Parathyroid adenoma (tissue), 2 donors: ENCODE measurements around the gene DCLK1.

Experiments
- H2AFZ ChIP-seq: fragments of 300-600 bp; sonication (generic); one replicate; pipeline ENCODE4 v1.7.0; 2017; ENCODE audit warnings: antibody characterized with exemption, mild to moderate bottlenecking
- H3K27ac ChIP-seq: fragments of 300-600 bp; sonication (generic); one replicate; pipeline ENCODE4 v1.7.0; 2017
- H3K27me3 ChIP-seq: fragments of 300-600 bp; sonication (generic); one replicate; pipeline ENCODE4 v1.7.0; 2017; ENCODE audit warnings: low read length; ENCODE audit not compliant: control insufficient read depth, insufficient read depth
- H3K36me3 ChIP-seq: fragments of 300-600 bp; sonication (generic); one replicate; pipeline ENCODE4 v1.7.0; 2017; ENCODE audit warnings: low read length; ENCODE audit not compliant: control insufficient read depth, insufficient read depth
- H3K4me1 ChIP-seq: fragments of 300-600 bp; sonication (generic); one replicate; pipeline ENCODE4 v1.7.0; 2017; ENCODE audit warnings: control low read depth
- H3K4me2 ChIP-seq: fragments of 300-600 bp; sonication (generic); one replicate; pipeline ENCODE4 v1.7.0; 2017; ENCODE audit warnings: low read length
- H3K4me3 ChIP-seq: fragments of 300-600 bp; sonication (generic); one replicate; pipeline ENCODE4 v1.7.0; 2017; ENCODE audit warnings: low read depth, low read length
- H3K79me2 ChIP-seq: fragments of 300-600 bp; sonication (generic); one replicate; pipeline ENCODE4 v1.7.0; 2017; ENCODE audit warnings: control low read depth
- H3K9ac ChIP-seq: fragments of 300-600 bp; sonication (generic); one replicate; pipeline ENCODE4 v1.7.0; 2017; ENCODE audit warnings: mild to moderate bottlenecking
- H3K9me3 ChIP-seq: fragments of 300-600 bp; sonication (generic); one replicate; pipeline ENCODE4 v1.7.0; 2017; ENCODE audit warnings: low read length; ENCODE audit not compliant: control insufficient read depth
- CTCF ChIP-seq: fragments of 300-600 bp; sonication (generic); IDR thresholded peaks from one replicate; pipeline ENCODE4 v1.7.0; 2017; ENCODE audit warnings: antibody characterized with exemption, mild to moderate bottlenecking
- donor health status: primary hyperparathyroidism.

DCLK1 gene

DNA sequence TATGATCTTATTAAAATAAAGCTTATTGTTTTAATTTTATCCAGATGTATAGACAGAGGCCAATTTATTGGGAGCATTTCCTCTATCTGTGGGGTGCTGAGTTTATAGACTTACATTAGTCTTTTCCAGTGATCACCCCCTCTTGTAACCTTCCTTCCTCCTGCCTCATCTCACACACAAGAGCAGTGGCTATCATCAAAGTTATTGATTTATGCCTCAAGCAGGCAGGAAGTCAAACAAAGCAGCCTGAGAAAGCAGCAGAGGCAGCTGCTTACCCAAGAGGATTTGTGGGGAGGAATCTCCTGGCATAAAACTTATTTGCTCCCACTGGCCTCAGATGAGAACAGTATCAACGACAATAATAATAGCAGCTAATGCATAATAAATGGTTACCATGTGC lies 26.3 kb upstream of the DCLK1 start:
- no peaks in the 10 kb centered on the region for H3K27me3 ChIP-seq
- no peaks in the 10 kb centered on the region for H3K79me2 ChIP-seq
- no peak overlapping the region for H3K4me2 ChIP-seq
- H3K4me1 ChIP-seq: no peaks in the 10 kb centered on the region
- H3K27ac ChIP-seq: no peak overlapping the region
- H3K9me3 ChIP-seq: no peaks in the 10 kb centered on the region
- no peak overlapping the region for H3K9ac ChIP-seq
- TF ChIP-seq CTCF: no peak
- H3K36me3 ChIP-seq: no peaks in the 10 kb centered on the region
- H3K4me3 ChIP-seq: no peak overlapping the region
- no peak overlapping the region for H2AFZ ChIP-seq

DNA sequence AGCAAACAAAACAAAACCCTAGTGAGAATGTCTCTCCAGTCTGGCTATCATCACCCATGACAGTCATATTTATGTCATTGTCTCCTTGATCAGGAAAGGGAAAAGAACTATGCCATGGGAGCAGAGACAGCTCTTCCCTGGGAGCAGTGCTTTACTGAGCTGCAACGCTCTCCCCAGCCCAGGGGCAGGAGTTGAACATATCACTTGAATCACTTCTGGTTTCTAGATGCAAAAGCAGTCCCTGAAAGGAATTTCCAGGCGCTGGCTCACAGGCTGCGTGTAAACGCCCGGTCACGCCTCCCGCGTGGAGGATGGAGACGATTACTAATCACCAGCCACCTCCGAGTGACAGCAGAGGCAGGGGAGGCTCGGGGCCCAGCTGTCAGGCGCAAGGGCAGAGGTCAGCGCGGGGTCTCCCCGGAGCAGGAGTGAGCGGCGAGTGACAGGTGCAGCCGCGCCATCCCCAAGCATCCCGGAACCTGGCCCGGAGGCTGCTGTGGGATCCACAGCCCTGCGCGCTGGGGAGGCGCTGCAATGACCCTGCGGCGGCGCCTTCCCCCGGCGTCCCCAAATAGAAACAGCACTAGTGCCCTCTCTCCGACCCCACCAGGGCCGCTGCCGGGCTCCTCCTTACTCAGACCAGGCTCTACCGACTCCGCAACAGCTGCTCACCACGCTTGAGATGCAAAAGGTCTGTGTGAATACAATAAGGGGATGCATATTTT lies 23.5 kb upstream of the DCLK1 start:
- H3K27ac ChIP-seq: no peak overlapping the region

GRCh38 chr13:36151591-36151990 lies 20.4 kb upstream of the DCLK1 start:
- no peaks in the 10 kb centered on the region for H3K4me1 ChIP-seq
- H3K27ac ChIP-seq: no peak overlapping the region
- no peak overlapping the region for H3K4me3 ChIP-seq
- H2AFZ ChIP-seq: no peak overlapping the region
- H3K36me3 ChIP-seq: no peaks in the 10 kb centered on the region
- no peak for TF ChIP-seq CTCF
- H3K4me2 ChIP-seq: no peak overlapping the region
- H3K79me2 ChIP-seq: no peaks in the 10 kb centered on the region
- H3K9me3 ChIP-seq: no peaks in the 10 kb centered on the region
- H3K9ac ChIP-seq: no peak overlapping the region
- no peaks in the 10 kb centered on the region for H3K27me3 ChIP-seq

More for the DNA sequence above, 23.5 kb upstream of the DCLK1 start:
- Histone ChIP-seq H3K4me3 (no peak overlapping the region), H3K27me3 (no peaks in the 10 kb centered on the region), H2AFZ (peak overlapping the region; percentile 71), H3K79me2 (no peaks in the 10 kb centered on the region), H3K36me3 (no peaks in the 10 kb centered on the region), H3K9ac (no peak overlapping the region), H3K9me3 (no peaks in the 10 kb centered on the region), H3K4me2 (no peak overlapping the region), H3K4me1 (no peaks in the 10 kb centered on the region)
- no peak for TF ChIP-seq CTCF

DNA sequence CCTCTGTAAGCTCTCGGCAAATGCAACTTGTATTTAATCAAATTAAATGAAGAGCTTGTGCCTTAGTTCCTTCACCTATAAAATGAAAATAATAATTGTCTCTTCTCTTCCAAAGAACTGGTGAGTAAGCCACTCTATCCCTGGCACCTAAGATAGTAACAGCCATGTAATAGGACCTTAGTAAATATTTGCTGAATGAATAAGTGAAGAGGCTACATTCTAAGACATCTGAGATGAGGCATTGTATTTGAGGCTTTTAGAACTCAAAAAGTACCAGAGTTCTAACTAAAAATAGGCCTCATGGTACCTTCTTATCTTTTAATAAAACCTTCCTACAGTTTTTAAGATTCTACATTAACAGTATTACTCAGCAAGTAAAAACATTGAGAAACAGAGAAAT lies 17.3 kb upstream of the DCLK1 start:
- no peaks in the 10 kb centered on the region for H3K79me2 ChIP-seq
- H3K9ac ChIP-seq: no peak overlapping the region
- no peaks in the 10 kb centered on the region for H3K36me3 ChIP-seq
- H2AFZ ChIP-seq: no peak overlapping the region
- no peaks in the 10 kb centered on the region for H3K4me1 ChIP-seq
- no peak for TF ChIP-seq CTCF
- no peak overlapping the region for H3K27ac ChIP-seq
- H3K9me3 ChIP-seq: no peaks in the 10 kb centered on the region
- H3K4me3 ChIP-seq: no peak overlapping the region
- H3K27me3 ChIP-seq: no peaks in the 10 kb centered on the region
- no peak overlapping the region for H3K4me2 ChIP-seq

DNA sequence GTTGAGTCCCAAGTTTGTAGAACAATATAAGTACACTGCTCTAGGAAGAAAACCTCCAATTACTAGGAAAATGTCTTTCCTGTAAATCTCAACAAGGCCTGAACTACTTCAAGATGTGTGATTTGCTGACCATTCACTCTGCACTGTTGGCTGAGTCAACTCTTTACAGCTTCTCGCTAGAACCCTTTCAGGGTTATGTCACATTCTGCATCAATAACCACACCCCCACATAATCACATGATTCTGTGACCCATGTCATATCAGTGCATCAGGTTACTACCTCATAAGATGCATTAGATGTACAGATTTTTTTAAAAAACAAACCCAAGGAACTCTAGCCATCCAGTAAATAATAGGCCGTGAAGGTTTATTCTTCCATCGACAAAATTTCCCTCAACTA lies 16.1 kb upstream of the DCLK1 start:
- Histone ChIP-seq H3K36me3 (no peaks in the 10 kb centered on the region), H2AFZ (no peak overlapping the region), H3K79me2 (no peaks in the 10 kb centered on the region), H3K27ac (no peak overlapping the region), H3K4me2 (no peak overlapping the region), H3K9ac (no peak overlapping the region), H3K27me3 (no peaks in the 10 kb centered on the region), H3K4me1 (no peaks in the 10 kb centered on the region), H3K9me3 (no peaks in the 10 kb centered on the region), H3K4me3 (no peak overlapping the region)
- TF ChIP-seq CTCF: no peak
